ENCODE measurements around the gene ACTR8.

DNA sequence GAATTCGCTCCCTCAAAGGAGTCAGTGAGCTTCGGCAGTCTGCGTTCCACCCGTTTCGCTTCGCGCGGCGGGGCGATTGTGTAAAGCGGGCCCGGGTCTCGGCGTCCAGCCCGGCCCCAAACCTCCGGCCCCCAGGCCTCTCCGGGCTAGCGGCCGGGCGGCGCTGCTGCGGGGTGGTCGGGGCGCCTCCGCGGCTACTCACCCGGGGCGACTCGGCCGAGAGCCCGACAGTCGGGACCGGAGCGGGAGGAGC lies 36.1 kb downstream of the ACTR8 start:
- TF ChIP-seq EZH2 (IDR thresholded peaks at IDR 0.05; ENCODE audit: borderline replicate concordance, low read length), result no peak
- TF ChIP-seq, protein P1, sequence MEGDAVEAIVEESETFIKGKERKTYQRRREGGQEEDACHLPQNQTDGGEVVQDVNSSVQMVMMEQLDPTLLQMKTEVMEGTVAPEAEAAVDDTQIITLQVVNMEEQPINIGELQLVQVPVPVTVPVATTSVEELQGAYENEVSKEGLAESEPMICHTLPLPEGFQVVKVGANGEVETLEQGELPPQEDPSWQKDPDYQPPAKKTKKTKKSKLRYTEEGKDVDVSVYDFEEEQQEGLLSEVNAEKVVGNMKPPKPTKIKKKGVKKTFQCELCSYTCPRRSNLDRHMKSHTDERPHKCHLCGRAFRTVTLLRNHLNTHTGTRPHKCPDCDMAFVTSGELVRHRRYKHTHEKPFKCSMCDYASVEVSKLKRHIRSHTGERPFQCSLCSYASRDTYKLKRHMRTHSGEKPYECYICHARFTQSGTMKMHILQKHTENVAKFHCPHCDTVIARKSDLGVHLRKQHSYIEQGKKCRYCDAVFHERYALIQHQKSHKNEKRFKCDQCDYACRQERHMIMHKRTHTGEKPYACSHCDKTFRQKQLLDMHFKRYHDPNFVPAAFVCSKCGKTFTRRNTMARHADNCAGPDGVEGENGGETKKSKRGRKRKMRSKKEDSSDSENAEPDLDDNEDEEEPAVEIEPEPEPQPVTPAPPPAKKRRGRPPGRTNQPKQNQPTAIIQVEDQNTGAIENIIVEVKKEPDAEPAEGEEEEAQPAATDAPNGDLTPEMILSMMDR (conservative IDR thresholded peaks at IDR 0.05 in 1 of 2, IDR thresholded peaks at IDR 0.05 in 1 of 2; ENCODE audit: extremely low read depth in 1 of 2, insufficient read depth in 1 of 2, low read depth in 1 of 2, low read length in 2 of 2), result no peak

Measured in mammary epithelial cell (primary cell).